TTC549 (cell line): ENCODE results near the gene PTPRCAP.
"Not testable (repeated sequence)": the region's sequence is repeated elsewhere in the genome, so short reads cannot be mapped to it uniquely, and the experiment has no call there.

Source experiments
- FAIRE-seq: peaks from 2 replicates; lab custom pipeline; 2012; peaks lifted over from hg19 to GRCh38; lab: Jason Lieb, UNC

Gene PTPRCAP

GRCh38 chr11:67440229-67441097 is 3.0 kb upstream of the PTPRCAP start:
- FAIRE-seq = no peak

GRCh38 chr11:67439321-67440228 is 2.1 kb upstream of the PTPRCAP start:
- no peak for FAIRE-seq

- FAIRE-seq = no peak
These were observed 848 bp upstream of the PTPRCAP start for GRCh38 chr11:67438158-67438902.

- no peak for FAIRE-seq
These were observed 301 bp upstream of the PTPRCAP start for GRCh38 chr11:67437809-67438157.

- FAIRE-seq = no peak
These were observed 912 bp downstream of the PTPRCAP start for GRCh38 chr11:67436459-67437081.

GRCh38 chr11:67435727-67436458 is 1.6 kb downstream of the PTPRCAP start:
- no peak for FAIRE-seq

- FAIRE-seq = no peak
These were observed 2.3 kb downstream of the PTPRCAP start for GRCh38 chr11:67435031-67435726.

GRCh38 chr11:67434395-67434881 is 3.0 kb downstream of the PTPRCAP start:
- no peak for FAIRE-seq

GRCh38 chr11:67433536-67434394 is 3.7 kb downstream of the PTPRCAP start:
- FAIRE-seq = no peak

GRCh38 chr11:67432655-67433349 is 4.7 kb downstream of the PTPRCAP start:
- FAIRE-seq = no peak

GRCh38 chr11:67431346-67432249 is 5.9 kb downstream of the PTPRCAP start:
- FAIRE-seq = no peak

- no peak for FAIRE-seq
These were observed 7.8 kb downstream of the PTPRCAP start for GRCh38 chr11:67429722-67430121.

GRCh38 chr11:67429038-67429668 is 8.3 kb downstream of the PTPRCAP start:
- FAIRE-seq = no peak

- peak; percentile 71 for FAIRE-seq
These were observed 9.2 kb downstream of the PTPRCAP start, which contains the start of gene RPS6KB2 for GRCh38 chr11:67428052-67429001. Gene RPS6KB2, plus strand, starts transcription at chr11:67428494. Its CDS starts 52 bp downstream, at chr11:67428546.

GRCh38 chr11:67427364-67427859 is 10.1 kb downstream of the PTPRCAP start:
- FAIRE-seq = not testable (repeated sequence)
